ENCODE data around the gene BNC2.

The BNC2 gene, protein sequence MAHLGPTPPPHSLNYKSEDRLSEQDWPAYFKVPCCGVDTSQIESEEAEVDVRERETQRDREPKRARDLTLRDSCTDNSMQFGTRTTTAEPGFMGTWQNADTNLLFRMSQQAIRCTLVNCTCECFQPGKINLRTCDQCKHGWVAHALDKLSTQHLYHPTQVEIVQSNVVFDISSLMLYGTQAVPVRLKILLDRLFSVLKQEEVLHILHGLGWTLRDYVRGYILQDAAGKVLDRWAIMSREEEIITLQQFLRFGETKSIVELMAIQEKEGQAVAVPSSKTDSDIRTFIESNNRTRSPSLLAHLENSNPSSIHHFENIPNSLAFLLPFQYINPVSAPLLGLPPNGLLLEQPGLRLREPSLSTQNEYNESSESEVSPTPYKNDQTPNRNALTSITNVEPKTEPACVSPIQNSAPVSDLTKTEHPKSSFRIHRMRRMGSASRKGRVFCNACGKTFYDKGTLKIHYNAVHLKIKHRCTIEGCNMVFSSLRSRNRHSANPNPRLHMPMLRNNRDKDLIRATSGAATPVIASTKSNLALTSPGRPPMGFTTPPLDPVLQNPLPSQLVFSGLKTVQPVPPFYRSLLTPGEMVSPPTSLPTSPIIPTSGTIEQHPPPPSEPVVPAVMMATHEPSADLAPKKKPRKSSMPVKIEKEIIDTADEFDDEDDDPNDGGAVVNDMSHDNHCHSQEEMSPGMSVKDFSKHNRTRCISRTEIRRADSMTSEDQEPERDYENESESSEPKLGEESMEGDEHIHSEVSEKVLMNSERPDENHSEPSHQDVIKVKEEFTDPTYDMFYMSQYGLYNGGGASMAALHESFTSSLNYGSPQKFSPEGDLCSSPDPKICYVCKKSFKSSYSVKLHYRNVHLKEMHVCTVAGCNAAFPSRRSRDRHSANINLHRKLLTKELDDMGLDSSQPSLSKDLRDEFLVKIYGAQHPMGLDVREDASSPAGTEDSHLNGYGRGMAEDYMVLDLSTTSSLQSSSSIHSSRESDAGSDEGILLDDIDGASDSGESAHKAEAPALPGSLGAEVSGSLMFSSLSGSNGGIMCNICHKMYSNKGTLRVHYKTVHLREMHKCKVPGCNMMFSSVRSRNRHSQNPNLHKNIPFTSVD

DNA sequence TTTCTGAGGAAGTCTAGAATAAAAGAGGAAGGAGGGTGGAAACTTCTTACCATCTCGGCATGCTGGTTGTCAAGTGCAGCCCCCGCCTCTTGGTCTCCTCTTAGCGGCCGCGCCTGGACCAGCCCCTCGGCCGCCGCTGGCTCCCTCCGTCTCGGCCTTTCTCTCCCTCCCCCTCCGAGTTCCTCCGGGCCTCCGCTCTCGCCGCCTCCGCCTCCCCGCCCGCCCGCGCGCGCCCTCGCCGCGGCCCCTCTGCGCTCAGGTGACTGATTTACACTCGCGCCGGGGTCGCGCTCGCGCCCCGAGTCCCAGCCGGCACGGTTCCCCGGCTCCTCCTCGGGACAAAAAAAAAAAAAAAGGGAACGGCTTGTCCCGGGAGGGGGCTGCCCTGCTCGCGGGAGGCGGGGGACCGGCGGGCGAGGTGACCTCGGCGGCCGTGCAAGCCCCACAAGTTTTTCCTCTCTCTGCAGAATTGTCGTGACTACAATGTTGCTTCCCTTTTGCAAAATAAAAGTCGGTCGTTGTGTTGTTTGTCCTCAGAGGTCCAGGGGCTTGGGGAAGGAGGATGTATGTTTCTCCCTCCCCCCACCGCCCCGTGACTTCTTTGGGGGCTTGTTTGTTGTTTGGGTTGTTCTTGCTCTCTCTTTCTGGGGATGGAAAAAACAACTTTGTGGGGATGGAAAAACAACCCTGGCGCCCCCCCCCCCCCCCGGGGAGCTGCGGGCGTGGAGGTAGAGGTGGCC is at the start of gene BNC2:
Gene BNC2, minus strand, starts transcription at position 75 of the 740 bp plus-strand sequence. Its CDS starts 22 bp downstream, at position 53.
- TF ChIP-seq GATA2 (IDR thresholded peaks at IDR 0.05; ENCODE audit: low read depth, low read length) (no peak), GATA3 (IDR thresholded peaks at IDR 0.05; ENCODE audit: low read depth, low read length) (no peak)

- TF ChIP-seq GATA3 (IDR thresholded peaks at IDR 0.05; ENCODE audit: low read depth, low read length) (no peak), GATA2 (IDR thresholded peaks at IDR 0.05; ENCODE audit: low read depth, low read length) (no peak)
These were observed 48.5 kb upstream of the BNC2 start for GRCh38 chr9:16918920-16919319.

GRCh38 chr9:16915126-16915831 is 44.8 kb upstream of the BNC2 start:
- TF ChIP-seq GATA3 (IDR thresholded peaks at IDR 0.05; ENCODE audit: low read depth, low read length) = no peak
- TF ChIP-seq GATA2 (IDR thresholded peaks at IDR 0.05; ENCODE audit: low read depth, low read length) = no peak

DNA sequence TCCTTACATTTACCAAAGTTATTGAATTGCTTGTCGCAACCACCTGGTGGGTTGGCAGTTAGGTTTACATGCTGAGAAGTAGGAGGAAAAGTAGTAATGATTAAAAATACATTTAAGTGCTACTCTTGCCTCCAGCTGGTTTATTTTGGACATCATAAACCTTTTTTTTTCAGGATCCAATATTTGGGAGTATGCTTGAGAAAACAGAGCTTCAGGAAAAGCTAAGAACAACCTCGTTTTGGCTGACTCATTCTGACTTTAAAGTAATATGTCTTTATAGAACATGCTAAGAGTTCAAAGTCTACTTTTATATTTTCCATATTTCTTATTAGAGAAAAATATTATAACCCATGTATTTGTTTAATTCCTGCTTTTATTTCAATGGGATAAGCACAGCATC is 41.7 kb upstream of the BNC2 start:
- TF ChIP-seq GATA3 (IDR thresholded peaks at IDR 0.05; ENCODE audit: low read depth, low read length) (no peak), GATA2 (IDR thresholded peaks at IDR 0.05; ENCODE audit: low read depth, low read length) (no peak)

GRCh38 chr9:16904655-16905054 is 34.2 kb upstream of the BNC2 start:
- no peak for TF ChIP-seq GATA3 (IDR thresholded peaks at IDR 0.05; ENCODE audit: low read depth, low read length)
- no peak for TF ChIP-seq GATA2 (IDR thresholded peaks at IDR 0.05; ENCODE audit: low read depth, low read length)

DNA sequence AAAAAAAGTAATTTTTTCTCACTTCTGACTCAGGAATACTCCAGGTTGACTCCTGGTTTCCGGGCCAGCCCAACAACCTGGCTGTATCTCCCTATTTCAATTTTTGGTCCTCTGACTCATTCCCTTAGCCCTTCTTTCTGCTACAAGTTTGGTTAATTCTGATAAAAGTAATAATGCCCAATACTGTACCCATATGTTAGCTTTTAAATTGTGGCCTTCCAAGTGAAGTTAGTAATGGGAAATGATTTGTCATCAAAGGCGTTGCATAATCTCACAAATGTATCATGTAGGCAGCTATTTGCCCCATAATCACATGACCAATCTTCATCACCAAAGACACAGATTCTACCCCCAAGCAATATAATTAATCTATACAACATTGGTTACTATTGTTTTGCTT is 31.1 kb upstream of the BNC2 start:
- TF ChIP-seq GATA3 (IDR thresholded peaks at IDR 0.05; ENCODE audit: low read depth, low read length) (no peak), GATA2 (IDR thresholded peaks at IDR 0.05; ENCODE audit: low read depth, low read length) (no peak)

GRCh38 chr9:16899606-16900005 is 29.1 kb upstream of the BNC2 start:
- TF ChIP-seq GATA3 (IDR thresholded peaks at IDR 0.05; ENCODE audit: low read depth, low read length) (no peak), GATA2 (IDR thresholded peaks at IDR 0.05; ENCODE audit: low read depth, low read length) (no peak)

DNA sequence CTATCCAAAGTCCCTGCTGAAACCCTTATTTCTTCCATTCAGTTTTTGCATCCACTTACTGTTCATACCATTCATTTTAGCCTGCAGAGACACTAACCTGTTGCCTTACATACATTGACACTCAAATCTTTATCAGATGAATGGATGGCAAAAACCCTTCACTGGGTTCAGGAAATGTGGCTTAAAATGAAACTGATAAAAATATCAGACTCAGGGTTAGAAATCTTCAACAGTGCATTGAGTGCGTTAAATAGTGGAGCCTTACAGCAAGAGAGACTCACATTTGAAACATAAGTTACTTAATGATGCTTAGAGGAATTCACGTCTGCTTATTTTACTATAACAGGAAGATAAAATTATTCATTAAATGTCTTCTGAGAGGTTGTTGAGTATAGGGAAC is 28.0 kb upstream of the BNC2 start:
- no peak for TF ChIP-seq GATA3 (IDR thresholded peaks at IDR 0.05; ENCODE audit: low read depth, low read length)
- TF ChIP-seq GATA2 (IDR thresholded peaks at IDR 0.05; ENCODE audit: low read depth, low read length) = no peak

DNA sequence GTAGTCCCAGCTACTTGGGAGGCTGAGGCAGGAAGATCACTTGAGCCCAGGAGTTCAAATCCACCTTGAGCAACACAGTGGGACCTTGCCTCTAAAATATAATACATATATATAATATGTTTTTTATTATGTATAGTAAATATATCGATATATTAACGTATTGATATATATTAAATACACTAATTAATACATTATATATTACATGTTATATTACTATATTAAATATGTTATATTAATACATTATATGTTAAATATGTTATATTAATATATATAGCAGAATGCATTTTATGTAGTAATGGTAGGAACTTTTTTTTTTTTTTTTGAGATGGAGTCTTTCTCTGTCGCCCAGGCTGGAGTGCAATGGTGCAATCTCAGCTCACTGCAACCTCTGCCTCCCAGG is 18.1 kb upstream of the BNC2 start:
- TF ChIP-seq GATA2 (IDR thresholded peaks at IDR 0.05; ENCODE audit: low read depth, low read length) (no peak), GATA3 (IDR thresholded peaks at IDR 0.05; ENCODE audit: low read depth, low read length) (no peak)

DNA sequence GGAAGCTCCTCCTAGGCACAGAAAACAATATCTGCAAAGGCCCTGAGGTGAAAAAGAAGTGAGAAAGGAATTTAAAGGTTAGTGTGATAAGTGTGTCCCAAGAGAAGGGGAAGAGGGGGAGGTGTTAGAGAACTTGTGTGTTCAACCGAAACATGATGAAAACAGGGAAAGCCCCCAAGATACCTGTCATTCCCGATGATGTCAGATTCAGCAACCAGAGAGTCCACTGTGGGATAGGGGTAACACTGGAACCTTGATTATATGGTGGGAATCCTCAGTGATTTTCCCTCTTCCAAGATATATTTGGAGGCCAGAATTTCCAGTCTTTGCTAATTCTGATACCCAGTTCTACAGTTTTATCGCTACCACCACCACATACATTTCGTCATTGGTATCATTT is 15.5 kb upstream of the BNC2 start:
- TF ChIP-seq GATA2 (IDR thresholded peaks at IDR 0.05; ENCODE audit: low read depth, low read length) (no peak), GATA3 (IDR thresholded peaks at IDR 0.05; ENCODE audit: low read depth, low read length) (no peak)

DNA sequence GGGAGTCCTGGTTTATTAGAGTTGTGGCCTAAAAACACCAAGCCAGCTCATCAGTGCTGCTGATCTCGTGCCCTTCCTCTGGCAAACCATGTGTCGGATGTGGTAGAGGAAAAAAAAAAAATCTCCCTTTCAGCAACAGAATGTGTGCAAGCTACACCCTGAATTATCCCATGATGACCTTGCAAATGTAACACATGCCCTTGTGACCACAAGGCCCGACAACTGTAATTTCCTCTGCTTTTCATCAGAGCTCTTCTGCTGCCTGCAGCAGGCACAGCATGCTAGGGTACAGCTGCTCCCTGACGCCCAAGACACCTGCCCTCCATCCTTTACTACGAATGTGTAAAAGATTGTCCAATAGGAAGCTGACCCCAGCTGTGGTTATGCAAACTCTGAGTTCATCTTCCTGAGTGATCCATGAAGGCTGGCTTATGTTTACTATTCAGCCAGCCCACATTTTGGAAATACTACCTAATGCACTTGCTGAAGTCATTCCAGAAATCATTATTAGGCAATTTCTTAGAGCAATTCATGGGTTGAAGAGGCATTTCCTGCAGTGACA is 14.6 kb upstream of the BNC2 start:
- TF ChIP-seq GATA3 (IDR thresholded peaks at IDR 0.05; ENCODE audit: low read depth, low read length) = no peak
- peak; percentile 15; the same call in 1 of the 2 replicates for TF ChIP-seq GATA2 (IDR thresholded peaks at IDR 0.05; ENCODE audit: low read depth, low read length)

DNA sequence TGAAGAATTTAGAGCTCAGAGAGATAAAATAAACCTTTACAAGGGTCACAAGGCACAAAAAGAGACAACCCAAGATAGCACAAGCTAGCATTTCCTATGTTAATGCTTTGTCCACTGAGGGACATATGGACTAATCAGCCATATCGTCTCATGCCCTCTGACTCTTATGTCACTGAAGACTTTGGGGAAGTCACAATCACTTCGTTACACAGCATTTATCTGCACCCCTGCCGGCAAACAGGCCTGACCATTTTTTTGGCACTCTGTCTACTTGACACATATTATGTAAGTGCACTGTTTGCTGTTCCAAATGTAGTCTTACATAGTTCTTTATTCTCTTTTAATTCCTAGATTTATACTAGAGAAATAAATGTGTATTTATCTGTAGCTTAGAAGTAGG is 13.9 kb upstream of the BNC2 start:
- TF ChIP-seq GATA3 (IDR thresholded peaks at IDR 0.05; ENCODE audit: low read depth, low read length) (no peak), GATA2 (IDR thresholded peaks at IDR 0.05; ENCODE audit: low read depth, low read length) (no peak)

DNA sequence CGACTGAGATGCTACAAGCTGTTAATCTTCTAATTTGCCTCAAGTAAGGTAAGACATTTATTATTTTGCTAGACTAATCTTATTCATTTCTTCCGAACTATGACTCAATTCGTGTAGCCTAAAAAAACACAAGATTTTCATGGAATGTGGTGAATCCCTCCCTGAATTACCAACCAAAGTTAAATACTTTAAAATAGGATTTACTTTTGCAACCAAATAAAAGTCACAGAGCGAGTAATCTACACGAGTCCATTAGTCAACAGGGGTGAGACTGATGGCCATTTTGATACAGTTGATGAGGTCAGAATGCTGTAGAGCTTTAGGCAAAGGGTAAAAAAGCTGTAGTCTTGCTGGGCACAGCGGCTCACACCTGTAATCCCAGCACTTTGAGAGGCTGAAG is 13.1 kb upstream of the BNC2 start:
- TF ChIP-seq GATA3 (IDR thresholded peaks at IDR 0.05; ENCODE audit: low read depth, low read length) (no peak), GATA2 (IDR thresholded peaks at IDR 0.05; ENCODE audit: low read depth, low read length) (no peak)
